Fibroblast of lung (primary cell): Measurements from ENCODE around the gene SH3BP2.

Source experiments
- CTCF ChIP-seq, 2 donors: IDR thresholded peaks in 1 of 2; conservative IDR thresholded peaks in 1 of 2; 1 replicate in 1 of 2; 2 replicates in 1 of 2; pipeline ENCODE4 v1.5.1; 2011 to 2012; ENCODE audit warnings: low read length in 2 of 2, control low read depth in 1 of 2, inconsistent platforms in 1 of 2, low read depth in 1 of 2, mild to moderate bottlenecking in 1 of 2
- EZH2 ChIP-seq: IDR thresholded peaks from 2 replicates; pipeline ENCODE4 v1.5.1; 2012; ENCODE audit warnings: low read length, control low read depth, mild to moderate bottlenecking; ENCODE audit errors: missing control alignments

GRCh38 chr4:2762048-2762447, 30.8 kb upstream of the SH3BP2 start:
- TF ChIP-seq CTCF (conservative IDR thresholded peaks at IDR 0.05 in 1 of 2, IDR thresholded peaks at IDR 0.05 in 1 of 2; ENCODE audit: low read depth in 1 of 2, low read length in 2 of 2) (no peak), EZH2 (no peak)
